Measurements from ENCODE around the gene HMCN2. TPM values are rescaled to one million over a fixed set of nuclear protein-coding genes. Genes with fewer than 3 reads are reported as not detected.

HMCN2 gene
- total and polyA plus RNA-seq, 8 donors = 0.41 to 5.3 (median 0.76) TPM

DNA sequence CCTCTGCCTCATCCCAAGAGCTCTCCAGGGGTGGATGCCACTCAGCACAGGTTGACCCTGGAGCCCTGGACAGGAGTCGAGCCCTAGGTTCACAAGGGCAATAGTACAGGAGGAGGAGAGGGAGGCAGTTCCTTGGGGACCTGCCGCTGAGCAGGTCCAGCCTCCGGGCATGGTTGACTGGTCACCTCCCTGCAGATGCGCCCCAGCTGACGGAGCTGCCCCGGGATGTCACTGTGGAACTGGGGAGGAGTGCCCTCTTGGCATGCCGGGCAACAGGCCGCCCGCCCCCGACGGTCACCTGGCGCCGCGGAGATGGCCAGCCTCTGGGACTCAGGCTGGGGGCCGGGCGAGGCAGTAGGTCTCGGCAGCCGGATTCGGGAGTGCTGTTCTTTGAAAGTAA lies 53.7 kb downstream of the HMCN2 start:
- intact Hi-C loops (cut with DNase I) = no loop called here
- FAIRE-seq (no peak), ATAC-seq (no peak), DNase-seq (no peak)
- Histone ChIP-seq H3K36me3 (no peaks in the 10 kb centered on the region), H3K27me3 (no peaks in the 10 kb centered on the region), H3K27ac (no peak overlapping the region), H3K4me1 (no peaks in the 10 kb centered on the region), H3K4me3 (no peak overlapping the region), H3K9me3 (no peaks in the 10 kb centered on the region)
- WGBS, 2 donors = 78 to 81% methylated on average over 19 of the region's 19 CpGs
- TF ChIP-seq CTCF (IDR thresholded peaks at IDR 0.05) = no peak

DNA sequence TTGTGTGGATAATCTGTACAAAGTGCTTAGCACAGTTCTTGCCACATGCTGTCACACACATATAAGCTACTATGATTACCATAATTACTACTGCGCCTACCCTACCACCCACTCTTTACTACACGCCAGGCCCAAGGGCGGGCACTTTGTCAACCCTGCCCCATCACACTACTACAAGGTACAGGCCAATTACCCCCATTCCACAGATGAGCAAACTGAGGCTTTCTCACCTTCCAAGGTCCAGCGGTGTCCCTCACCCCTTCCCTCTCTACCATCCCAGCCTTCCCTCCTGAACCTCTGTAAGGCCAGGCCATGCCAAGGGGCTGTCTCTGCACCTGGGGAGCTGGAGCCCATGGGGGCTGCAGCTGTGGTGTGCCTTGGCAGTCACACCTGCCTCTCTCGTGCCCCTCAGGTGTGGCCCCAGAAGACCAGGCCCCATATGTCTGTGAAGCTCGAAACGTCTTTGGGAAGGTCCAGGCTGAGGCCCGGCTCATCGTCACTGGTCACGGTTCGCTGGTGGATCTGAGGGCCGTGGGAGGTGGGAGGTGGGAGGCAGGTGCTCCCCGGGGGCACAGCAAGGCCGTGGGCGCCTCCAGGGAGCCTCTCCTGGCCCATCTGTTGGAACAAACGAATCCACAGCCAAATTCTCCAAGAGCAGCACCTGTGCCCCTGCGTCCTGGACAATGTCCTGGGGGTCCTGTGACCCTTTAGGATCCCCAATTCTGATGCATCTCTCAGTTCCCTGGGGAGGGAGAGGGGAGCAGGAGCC lies 54.6 kb downstream of the HMCN2 start:
- no peak for TF ChIP-seq CTCF (IDR thresholded peaks at IDR 0.05)
- DNase-seq = no peak
- Histone ChIP-seq H3K27me3 (peaks cover 0 to 5% (median 0%) of the 10 kb centered on the region in 4 donors), H3K4me1 (no peaks in the 10 kb centered on the region), H3K27ac (no peak overlapping the region), H3K9me3 (no peaks in the 10 kb centered on the region), H3K4me3 (no peak overlapping the region), H3K36me3 (no peaks in the 10 kb centered on the region)
- intact Hi-C loops (cut with DNase I) = no loop called here
- no peak for FAIRE-seq
- no peak for ATAC-seq
- WGBS, 2 donors = 69 to 74% methylated on average over 17 of the region's 17 CpGs

DNA sequence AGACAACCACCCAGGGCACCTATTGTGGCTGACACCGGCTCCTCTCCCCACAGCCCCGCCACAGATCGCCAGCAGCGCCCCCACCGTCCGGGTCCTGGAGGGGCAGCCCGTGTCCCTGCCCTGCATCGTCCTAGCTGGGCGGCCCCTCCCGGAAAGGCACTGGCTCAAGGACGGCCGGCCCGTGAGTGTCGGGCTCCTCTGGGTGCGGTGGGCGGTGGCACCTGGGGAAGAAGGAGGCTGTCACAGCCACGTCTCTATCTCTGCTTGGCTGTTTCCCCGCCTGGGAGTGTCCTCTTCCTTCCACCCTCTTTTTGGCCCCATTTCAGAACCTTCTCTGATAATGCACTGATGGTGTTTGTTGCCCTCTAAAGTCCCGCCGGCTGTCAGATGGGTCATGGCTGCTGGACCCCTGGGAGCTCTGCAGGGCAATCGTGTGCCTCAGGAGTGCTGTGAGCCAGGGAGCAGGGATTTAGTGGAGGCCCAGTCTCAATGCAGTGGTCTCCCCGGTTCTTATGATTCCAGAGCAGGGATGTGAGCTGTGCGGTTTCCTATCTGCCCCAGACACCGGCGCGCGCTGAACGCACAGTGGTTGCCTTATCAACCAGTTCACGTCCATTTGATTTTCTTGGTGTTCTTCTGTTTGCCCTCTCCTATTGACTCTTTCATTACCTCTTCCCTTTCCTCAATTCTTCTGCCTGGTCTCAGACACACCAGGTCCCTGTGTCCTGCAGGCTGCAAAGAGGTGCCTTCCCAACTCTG lies 55.3 kb downstream of the HMCN2 start:
- H3K4me3 ChIP-seq = no peak overlapping the region
- ATAC-seq = peak in 2 of 4 donors; percentile 18 to 36
- TF ChIP-seq CTCF (IDR thresholded peaks at IDR 0.05) = no peak
- DNase-seq = no peak
- H3K4me1 ChIP-seq = no peaks in the 10 kb centered on the region
- no peak overlapping the region for H3K27ac ChIP-seq
- FAIRE-seq = no peak
- H3K9me3 ChIP-seq = no peaks in the 10 kb centered on the region
- H3K36me3 ChIP-seq = no peaks in the 10 kb centered on the region
- intact Hi-C loops (cut with DNase I) = no loop called here
- H3K27me3 ChIP-seq = peaks cover 0 to 5% (median 0%) of the 10 kb centered on the region in 4 donors
- WGBS, 2 donors = 13 to 22% methylated on average over 17 to 29 of the region's 29 CpGs

GRCh38 chr9:130321539-130321938 lies 56.0 kb downstream of the HMCN2 start:
- WGBS, 2 donors = 33 to 45% methylated on average over 14 of the region's 14 CpGs
- no peaks in the 10 kb centered on the region for H3K36me3 ChIP-seq
- H3K27me3 ChIP-seq = peaks cover 0 to 5% (median 0%) of the 10 kb centered on the region in 4 donors
- no peak for DNase-seq
- no peaks in the 10 kb centered on the region for H3K4me1 ChIP-seq
- FAIRE-seq = no peak
- H3K4me3 ChIP-seq = no peak overlapping the region
- H3K9me3 ChIP-seq = no peaks in the 10 kb centered on the region
- intact Hi-C loops (cut with DNase I) = no loop called here
- H3K27ac ChIP-seq = no peak overlapping the region
- no peak for ATAC-seq
- TF ChIP-seq CTCF (IDR thresholded peaks at IDR 0.05) = no peak
